RWPE2 (cell line): ENCODE measurements around the gene SIK3.

ENCODE experiments used
- ATAC-seq: fragments of 200-7000 bp; cut with Tn5 transposase; 3 replicates; pipeline ENCODE4 v1.9.1; 2021; ENCODE audit warnings: low read depth
- DNase-seq: peaks from one replicate; pipeline ENCODE4 v3.0.0-alpha.2; 2020; ENCODE audit warnings: low spot score
- H3K27ac ChIP-seq: fragments of 450-650 bp; 2 replicates; pipeline ENCODE4 v1.5.1; 2017; ENCODE audit warnings: mild to moderate bottlenecking; ENCODE audit not compliant: poor library complexity, severe bottlenecking
- H3K27me3 ChIP-seq: fragments of 250-450 bp; sonication (Bioruptor Pico); 2 replicates; pipeline ENCODE4 v1.5.1; 2021; ENCODE audit warnings: mild to moderate bottlenecking, moderate library complexity; ENCODE audit not compliant: insufficient read depth, poor library complexity, severe bottlenecking
- H3K36me3 ChIP-seq: fragments of 250-450 bp; sonication (Bioruptor Pico); 2 replicates; pipeline ENCODE4 v1.5.1; 2020; ENCODE audit warnings: low read depth, mild to moderate bottlenecking, moderate library complexity
- H3K4me1 ChIP-seq: fragments of 250-450 bp; sonication (Bioruptor Pico); 2 replicates; pipeline ENCODE4 v1.5.1; 2021; ENCODE audit warnings: mild to moderate bottlenecking, moderate library complexity; ENCODE audit not compliant: insufficient read depth, poor library complexity, severe bottlenecking
- H3K4me3 ChIP-seq: fragments of 250-450 bp; sonication (Bioruptor Pico); 2 replicates; pipeline ENCODE4 v1.5.1; 2021; ENCODE audit warnings: mild to moderate bottlenecking, moderate library complexity; ENCODE audit not compliant: severe bottlenecking
- H3K9me3 ChIP-seq: fragments of 250-450 bp; sonication (Bioruptor Pico); 2 replicates; pipeline ENCODE4 v1.5.1; 2021; ENCODE audit warnings: mild to moderate bottlenecking, moderate library complexity; ENCODE audit not compliant: severe bottlenecking
- TF ChIP-seq, protein P1 (sequence below): fragments of 450-650 bp; IDR thresholded peaks from one replicate; pipeline ENCODE4 v1.5.1; 2017; ENCODE audit warnings: mild to moderate bottlenecking, moderate library complexity; ENCODE audit not compliant: poor library complexity, severe bottlenecking

The SIK3 gene

DNA sequence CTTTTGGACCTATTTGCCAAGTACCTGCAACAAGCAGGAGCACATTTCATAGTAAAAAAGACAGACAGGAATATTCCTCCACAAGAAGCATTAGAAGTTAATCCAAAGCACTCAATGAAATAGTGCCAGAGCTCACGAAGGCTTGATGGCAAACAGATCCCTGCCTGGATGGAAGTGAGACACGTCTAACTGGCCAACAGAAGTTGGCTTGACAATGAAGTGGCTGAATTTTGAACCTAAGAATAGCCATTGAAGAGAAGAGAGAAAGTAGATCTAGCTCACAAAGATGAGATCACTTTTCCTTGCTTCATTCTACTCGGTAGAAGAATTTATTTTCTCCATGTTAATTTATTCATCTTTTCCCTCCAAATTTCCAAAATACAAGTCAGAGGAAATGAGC is 230.2 kb downstream of the SIK3 start:
- no peak overlapping the region for H3K4me3 ChIP-seq
- ATAC-seq (no peak), DNase-seq (no peak)
- H3K9me3 ChIP-seq = no peaks in the 10 kb centered on the region
- H3K4me1 ChIP-seq = peaks cover 14% of the 10 kb centered on the region
- H3K27ac ChIP-seq = no peak overlapping the region
- no peaks in the 10 kb centered on the region for H3K27me3 ChIP-seq
- H3K36me3 ChIP-seq = peaks cover 34% of the 10 kb centered on the region
- TF ChIP-seq, protein P1, sequence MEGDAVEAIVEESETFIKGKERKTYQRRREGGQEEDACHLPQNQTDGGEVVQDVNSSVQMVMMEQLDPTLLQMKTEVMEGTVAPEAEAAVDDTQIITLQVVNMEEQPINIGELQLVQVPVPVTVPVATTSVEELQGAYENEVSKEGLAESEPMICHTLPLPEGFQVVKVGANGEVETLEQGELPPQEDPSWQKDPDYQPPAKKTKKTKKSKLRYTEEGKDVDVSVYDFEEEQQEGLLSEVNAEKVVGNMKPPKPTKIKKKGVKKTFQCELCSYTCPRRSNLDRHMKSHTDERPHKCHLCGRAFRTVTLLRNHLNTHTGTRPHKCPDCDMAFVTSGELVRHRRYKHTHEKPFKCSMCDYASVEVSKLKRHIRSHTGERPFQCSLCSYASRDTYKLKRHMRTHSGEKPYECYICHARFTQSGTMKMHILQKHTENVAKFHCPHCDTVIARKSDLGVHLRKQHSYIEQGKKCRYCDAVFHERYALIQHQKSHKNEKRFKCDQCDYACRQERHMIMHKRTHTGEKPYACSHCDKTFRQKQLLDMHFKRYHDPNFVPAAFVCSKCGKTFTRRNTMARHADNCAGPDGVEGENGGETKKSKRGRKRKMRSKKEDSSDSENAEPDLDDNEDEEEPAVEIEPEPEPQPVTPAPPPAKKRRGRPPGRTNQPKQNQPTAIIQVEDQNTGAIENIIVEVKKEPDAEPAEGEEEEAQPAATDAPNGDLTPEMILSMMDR = no peak

DNA sequence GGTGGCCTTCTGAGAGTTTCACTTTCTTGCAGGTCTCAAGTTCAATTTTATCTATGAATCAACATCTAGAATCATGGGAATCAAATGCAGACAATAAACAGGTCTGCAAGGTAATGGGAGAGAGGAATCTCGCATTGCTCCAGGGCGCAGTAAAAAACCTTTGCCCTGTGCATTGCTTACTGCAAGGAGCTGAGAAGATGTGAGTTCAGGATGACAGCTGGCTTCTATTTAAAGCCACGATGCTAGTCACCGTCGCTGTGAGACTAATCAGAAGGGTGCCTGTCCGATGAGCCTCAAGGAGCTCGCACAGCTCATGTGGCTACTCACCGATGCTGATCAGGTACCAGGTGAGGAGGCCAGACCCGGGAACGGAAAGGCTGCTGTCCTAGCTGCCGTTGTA is 230.6 kb downstream of the SIK3 start:
- H3K9me3 ChIP-seq = no peaks in the 10 kb centered on the region
- H3K27me3 ChIP-seq = no peaks in the 10 kb centered on the region
- no peak for DNase-seq
- peaks cover 14% of the 10 kb centered on the region for H3K4me1 ChIP-seq
- H3K27ac ChIP-seq = no peak overlapping the region
- no peak overlapping the region for H3K4me3 ChIP-seq
- peaks cover 29% of the 10 kb centered on the region for H3K36me3 ChIP-seq
- TF ChIP-seq, protein P1 = no peak
- ATAC-seq = no peak

DNA sequence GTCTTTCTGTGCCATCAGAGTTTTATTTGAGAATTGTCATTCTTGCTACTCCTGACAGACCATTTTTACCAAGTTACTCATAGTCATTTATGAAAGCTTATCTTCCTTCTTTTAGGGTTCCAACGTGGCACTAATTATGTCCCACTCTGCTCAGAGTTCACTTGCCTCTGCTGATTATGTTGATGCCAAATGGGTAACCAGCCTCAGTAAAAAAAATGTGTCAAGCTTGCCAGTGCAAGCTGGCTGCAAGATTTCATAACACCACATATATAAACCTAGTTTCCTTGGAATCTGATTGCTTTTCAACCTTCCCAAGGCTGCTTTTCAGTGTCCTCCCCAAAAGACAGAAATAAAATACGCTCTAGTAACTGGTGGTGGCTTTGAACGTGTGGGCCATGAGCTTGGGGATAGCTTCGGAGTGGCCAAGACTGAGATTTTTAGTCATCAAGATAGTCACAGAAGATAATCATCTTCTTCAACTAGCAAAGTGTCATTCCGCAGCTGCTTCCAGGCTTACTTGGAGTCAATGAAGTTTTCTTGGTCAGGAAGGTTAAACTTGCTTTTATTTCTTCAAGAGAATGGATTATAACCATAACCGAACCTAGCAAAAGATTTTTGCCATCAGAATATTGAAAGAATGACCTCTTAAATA is 231.3 kb downstream of the SIK3 start:
- Histone ChIP-seq H3K9me3 (no peaks in the 10 kb centered on the region), H3K27ac (no peak overlapping the region), H3K4me3 (no peak overlapping the region), H3K36me3 (peaks cover 29% of the 10 kb centered on the region), H3K4me1 (peaks cover 14% of the 10 kb centered on the region), H3K27me3 (no peaks in the 10 kb centered on the region)
- TF ChIP-seq, protein P1 = no peak
- DNase-seq (no peak), ATAC-seq (no peak)

DNA sequence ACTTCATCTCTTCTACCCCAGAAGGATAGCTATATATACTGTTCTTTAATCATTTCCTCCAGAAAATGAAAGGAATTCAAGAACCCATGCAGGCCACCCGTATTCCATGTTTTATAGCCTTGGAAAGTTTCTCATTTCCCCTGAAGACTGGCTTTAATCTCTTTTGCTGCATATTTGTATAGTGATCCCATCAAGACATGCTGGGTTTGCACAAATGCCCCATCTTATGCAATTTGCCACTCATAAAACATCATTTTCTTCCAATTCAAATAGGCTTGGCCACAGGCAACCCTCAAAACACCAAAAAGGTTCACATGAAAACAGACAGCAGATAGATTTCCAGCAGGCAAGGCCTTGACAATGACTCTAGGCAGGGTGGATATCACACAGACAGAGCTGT is 232.5 kb downstream of the SIK3 start:
- ATAC-seq = no peak

DNA sequence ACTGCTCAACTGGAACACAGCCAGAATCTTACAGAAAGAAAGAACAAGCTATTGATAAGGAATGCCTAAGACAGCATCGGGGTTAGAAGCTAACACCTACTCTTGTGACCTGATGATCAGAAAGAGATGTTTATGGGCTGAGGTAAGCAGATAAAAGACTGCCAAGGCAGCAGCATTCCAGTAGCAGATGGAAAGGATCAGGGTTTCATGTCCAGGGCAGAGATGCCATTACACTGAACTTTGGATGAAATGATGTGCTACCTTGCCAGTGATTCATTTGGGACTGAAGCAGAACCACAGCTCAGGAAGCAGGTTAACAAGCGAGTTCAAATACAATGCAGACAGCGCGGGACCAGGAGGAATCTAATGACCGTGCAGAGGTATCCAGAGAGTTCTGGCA is 233.7 kb downstream of the SIK3 start:
- H3K27ac ChIP-seq = no peak overlapping the region
- H3K4me1 ChIP-seq = peaks cover 7% of the 10 kb centered on the region
- no peaks in the 10 kb centered on the region for H3K9me3 ChIP-seq
- TF ChIP-seq, protein P1 = no peak
- H3K4me3 ChIP-seq = no peak overlapping the region
- ATAC-seq = no peak
- H3K36me3 ChIP-seq = peaks cover 31% of the 10 kb centered on the region
- DNase-seq = no peak
- no peaks in the 10 kb centered on the region for H3K27me3 ChIP-seq

More for the DNA sequence above, 232.5 kb downstream of the SIK3 start:
- Histone ChIP-seq H3K4me3 (no peak overlapping the region), H3K9me3 (no peaks in the 10 kb centered on the region), H3K36me3 (peaks cover 39% of the 10 kb centered on the region), H3K27ac (no peak overlapping the region), H3K27me3 (no peaks in the 10 kb centered on the region), H3K4me1 (peaks cover 8% of the 10 kb centered on the region)
- TF ChIP-seq, protein P1 = no peak
- no peak for DNase-seq
